ENCODE measurements around the gene MTPN.

MTPN gene

DNA sequence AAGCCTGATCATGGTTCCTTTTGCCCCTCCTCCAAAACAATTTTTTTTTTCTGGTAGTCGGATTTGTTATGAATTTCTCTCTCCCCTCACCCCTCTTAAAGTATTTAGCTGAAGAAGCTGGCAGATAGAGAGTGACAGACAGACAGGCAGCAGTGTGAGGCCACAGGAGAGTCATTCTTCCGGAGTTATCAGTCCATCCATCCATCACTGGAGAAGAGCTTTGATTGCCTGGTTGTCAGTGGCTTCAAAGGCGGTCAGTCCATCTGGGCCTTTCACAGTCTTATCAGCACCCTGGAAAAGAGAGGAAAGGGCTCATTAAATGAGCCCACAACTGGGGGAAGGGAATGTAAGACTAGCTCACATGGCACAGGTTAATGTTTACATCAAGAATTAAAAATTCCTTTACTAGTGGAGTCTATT, 47.4 kb downstream of the MTPN start:
- H3K4me3 ChIP-seq = no peak overlapping the region
- TF ChIP-seq, protein P1, sequence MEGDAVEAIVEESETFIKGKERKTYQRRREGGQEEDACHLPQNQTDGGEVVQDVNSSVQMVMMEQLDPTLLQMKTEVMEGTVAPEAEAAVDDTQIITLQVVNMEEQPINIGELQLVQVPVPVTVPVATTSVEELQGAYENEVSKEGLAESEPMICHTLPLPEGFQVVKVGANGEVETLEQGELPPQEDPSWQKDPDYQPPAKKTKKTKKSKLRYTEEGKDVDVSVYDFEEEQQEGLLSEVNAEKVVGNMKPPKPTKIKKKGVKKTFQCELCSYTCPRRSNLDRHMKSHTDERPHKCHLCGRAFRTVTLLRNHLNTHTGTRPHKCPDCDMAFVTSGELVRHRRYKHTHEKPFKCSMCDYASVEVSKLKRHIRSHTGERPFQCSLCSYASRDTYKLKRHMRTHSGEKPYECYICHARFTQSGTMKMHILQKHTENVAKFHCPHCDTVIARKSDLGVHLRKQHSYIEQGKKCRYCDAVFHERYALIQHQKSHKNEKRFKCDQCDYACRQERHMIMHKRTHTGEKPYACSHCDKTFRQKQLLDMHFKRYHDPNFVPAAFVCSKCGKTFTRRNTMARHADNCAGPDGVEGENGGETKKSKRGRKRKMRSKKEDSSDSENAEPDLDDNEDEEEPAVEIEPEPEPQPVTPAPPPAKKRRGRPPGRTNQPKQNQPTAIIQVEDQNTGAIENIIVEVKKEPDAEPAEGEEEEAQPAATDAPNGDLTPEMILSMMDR (IDR thresholded peaks at IDR 0.05) = no peak
- H3K27ac ChIP-seq = no peak overlapping the region
- no peak for DNase-seq (ENCODE audit: low spot score)

DNA sequence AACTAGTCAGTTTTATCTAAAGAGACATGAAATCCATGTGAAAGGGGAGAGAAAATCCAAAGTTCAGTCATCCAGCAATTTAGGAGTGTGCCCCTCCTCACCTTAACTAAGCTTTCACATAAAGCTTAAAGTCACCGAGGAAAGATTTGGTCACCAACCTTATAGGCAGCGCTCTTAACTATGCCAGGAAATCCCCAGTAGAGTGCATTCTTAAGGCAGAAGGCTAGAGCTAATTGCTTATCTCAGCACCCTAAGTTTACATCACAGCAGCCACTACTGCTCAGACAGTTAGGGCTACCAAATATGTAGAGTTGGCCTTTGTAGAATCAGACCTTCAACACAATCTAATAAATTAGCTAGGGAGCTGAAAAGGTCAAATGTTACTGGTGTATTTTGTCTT, 47.9 kb downstream of the MTPN start:
- no peak for DNase-seq (ENCODE audit: low spot score)
- no peak overlapping the region for H3K4me3 ChIP-seq
- TF ChIP-seq, protein P1 (IDR thresholded peaks at IDR 0.05) = no peak
- no peak overlapping the region for H3K27ac ChIP-seq

DNA sequence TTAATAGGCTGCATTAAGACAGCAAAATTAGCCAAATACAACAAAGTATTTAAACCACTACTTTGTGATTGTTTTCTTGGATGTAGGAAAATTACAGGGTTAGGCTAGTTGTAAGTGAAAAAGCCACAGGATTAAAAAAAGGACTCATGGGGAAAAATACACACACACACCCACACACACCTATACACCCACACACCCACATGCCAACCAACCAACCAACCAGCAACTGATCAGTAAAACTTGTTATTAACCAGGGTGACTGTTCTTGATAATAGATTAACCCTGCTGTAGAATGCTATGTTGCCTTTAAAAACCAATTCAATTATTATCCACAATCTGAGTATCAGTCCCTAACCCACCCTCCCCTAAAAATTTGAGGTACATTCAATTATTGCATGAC, 49.0 kb downstream of the MTPN start:
- DNase-seq (ENCODE audit: low spot score) = no peak
- H3K4me3 ChIP-seq = no peak overlapping the region
- no peak overlapping the region for H3K27ac ChIP-seq
- TF ChIP-seq, protein P1 (IDR thresholded peaks at IDR 0.05) = no peak

DNA sequence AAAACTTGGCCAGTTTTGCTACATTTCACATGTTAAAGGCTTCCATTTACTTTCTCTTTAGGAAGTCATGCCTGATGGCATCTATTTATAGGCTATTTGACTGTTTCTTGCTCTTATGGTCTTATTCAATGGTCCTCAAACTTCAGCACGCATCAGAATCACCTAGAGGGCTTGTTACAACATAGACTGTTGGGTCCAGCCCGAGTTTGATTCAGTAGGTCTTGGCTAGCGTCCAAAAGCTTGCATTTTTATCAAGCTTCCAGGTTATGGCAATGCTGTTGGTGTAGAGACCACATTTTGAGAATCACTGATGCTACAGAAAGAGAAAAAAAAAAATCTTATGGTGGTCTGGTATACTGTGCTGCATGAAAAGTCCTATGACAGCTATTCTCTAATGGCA, 51.9 kb downstream of the MTPN start:
- DNase-seq (ENCODE audit: low spot score) = no peak
- H3K27ac ChIP-seq = no peak overlapping the region
- TF ChIP-seq, protein P1 (IDR thresholded peaks at IDR 0.05) = no peak
- H3K4me3 ChIP-seq = no peak overlapping the region

DNA sequence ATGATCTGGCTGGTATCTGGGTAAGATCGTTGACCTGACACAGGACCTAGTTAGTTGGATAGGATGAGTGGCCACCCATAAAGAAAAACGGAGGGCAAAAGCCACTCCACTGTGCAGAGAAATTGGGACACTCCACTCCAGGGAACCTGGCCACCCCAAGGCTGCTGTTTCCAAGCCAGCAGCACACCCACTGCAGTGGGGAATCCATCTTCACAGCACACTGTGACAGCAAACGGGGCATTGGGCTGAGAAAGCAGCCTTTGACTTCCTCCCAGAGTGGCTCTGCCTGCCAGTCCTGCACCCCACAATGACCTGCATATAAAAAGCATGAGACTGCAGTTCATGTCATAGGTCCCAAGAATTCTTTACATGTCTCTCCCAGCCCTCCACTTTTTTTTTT, 52.9 kb downstream of the MTPN start:
- H3K4me3 ChIP-seq = no peak overlapping the region
- no peak overlapping the region for H3K27ac ChIP-seq
- no peak for DNase-seq (ENCODE audit: low spot score)
- TF ChIP-seq, protein P1 (IDR thresholded peaks at IDR 0.05) = no peak

DNA sequence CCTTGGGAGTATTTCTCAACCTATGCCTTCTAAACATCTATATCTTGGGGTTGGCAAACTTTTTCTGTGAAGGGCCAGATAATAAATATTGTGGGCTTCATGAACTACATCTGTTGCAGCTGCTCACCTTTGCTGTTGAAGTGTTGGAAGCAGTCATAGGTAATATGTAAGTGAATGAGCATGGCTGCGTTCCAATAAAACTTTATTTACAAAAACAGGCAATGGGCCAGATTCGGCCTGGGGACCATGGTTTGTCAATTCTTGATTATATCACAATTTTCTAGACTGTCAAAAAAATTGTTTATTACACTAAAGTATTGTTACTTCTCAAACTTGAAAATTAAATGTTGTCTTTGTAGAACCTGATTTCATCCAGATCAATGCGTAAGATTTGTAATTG, 54.9 kb downstream of the MTPN start:
- H3K27ac ChIP-seq = no peak overlapping the region
- TF ChIP-seq, protein P1 (IDR thresholded peaks at IDR 0.05) = no peak
- DNase-seq (ENCODE audit: low spot score) = no peak
- H3K4me3 ChIP-seq = no peak overlapping the region

DNA sequence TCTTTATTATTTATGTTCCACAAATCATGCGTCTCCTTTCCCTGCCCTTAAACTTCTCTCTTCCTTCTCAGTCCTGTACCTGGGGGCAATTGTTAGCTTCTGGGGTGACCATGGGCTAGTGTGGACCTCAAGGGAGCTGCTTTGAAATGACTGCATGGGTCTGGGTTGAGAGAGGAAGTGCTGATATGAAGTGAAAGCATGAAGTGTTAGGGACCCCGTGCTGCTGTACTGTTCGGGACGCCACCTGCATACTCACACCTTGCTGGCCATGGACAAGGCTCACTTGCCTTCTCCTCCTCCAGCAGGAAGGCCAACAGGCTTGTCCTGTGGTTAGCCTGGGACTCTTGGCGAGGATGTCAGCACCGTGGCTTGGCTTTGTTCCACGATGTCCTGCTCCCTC, 56.7 kb downstream of the MTPN start:
- no peak overlapping the region for H3K27ac ChIP-seq
- H3K4me3 ChIP-seq = no peak overlapping the region
- TF ChIP-seq, protein P1 (IDR thresholded peaks at IDR 0.05) = no peak
- DNase-seq (ENCODE audit: low spot score) = no peak

All from coronary artery (tissue), 2 donors.